Large intestine (tissue), 3 donors: ENCODE results near the gene LOC128125822.

Source experiments
- DNase-seq, 2 donors: peaks; one replicate each; pipeline versions ENCODE4 v3.0.0 to v3.0.0-alpha.2; 2013
- H3K27ac ChIP-seq: one replicate; pipeline ENCODE4 v1.5.1; 2013; ENCODE audit warnings: low read length
- H3K27me3 ChIP-seq: 2 replicates; pipeline ENCODE4 v1.6.1; 2013; ENCODE audit warnings: low read length; ENCODE audit not compliant: control insufficient read depth, insufficient read depth
- H3K36me3 ChIP-seq: 2 replicates; pipeline ENCODE4 v1.6.1; 2013; ENCODE audit warnings: low read length; ENCODE audit not compliant: control insufficient read depth, insufficient read depth
- H3K4me1 ChIP-seq: one replicate; pipeline ENCODE4 v1.6.1; 2013; ENCODE audit warnings: low read length; ENCODE audit not compliant: control insufficient read depth, insufficient read depth
- H3K4me3 ChIP-seq: one replicate; pipeline ENCODE4 v1.5.1; 2013; ENCODE audit warnings: low read length
- H3K9me3 ChIP-seq: one replicate; pipeline ENCODE4 v1.6.1; 2013; ENCODE audit warnings: mild to moderate bottlenecking, low read depth, low read length, moderate library complexity; ENCODE audit not compliant: control insufficient read depth
- WGBS: methylation state at CpG from one replicate; pipeline ENCODE4 v1.1.5; 2013; ENCODE audit warnings: low lambda C conversion rate; ENCODE audit not compliant: insufficient coverage; 5-methylcytosine and 5-hydroxymethylcytosine counted together

The LOC128125822 gene

DNA sequence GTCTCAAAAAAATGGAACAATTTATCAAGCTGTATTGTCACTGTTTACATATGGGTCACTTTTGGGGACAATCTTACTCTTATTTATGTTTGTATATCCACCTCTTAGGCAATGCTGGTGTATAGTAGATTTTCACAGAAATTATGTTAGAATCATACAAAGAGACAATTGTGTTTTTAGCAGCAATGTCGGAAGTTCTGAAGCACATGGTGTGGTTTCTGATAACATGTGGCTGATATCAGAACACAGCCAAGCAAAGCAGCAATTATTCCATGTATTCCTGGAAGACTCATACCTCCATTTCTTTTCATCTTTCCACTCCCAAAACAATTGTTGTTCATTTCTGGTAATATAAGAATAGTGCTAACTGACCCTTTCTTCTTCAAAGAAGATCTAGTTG lies 17.5 kb upstream of the LOC128125822 start:
- Histone ChIP-seq H3K4me1 (peaks cover 3% of the 10 kb centered on the region), H3K27ac (no peak overlapping the region), H3K27me3 (no peaks in the 10 kb centered on the region), H3K4me3 (no peak overlapping the region), H3K9me3 (no peaks in the 10 kb centered on the region), H3K36me3 (no peaks in the 10 kb centered on the region)
- DNase-seq, result no peak
- no CpG with 5 or more reads among the region's 1 CpG for WGBS

DNA sequence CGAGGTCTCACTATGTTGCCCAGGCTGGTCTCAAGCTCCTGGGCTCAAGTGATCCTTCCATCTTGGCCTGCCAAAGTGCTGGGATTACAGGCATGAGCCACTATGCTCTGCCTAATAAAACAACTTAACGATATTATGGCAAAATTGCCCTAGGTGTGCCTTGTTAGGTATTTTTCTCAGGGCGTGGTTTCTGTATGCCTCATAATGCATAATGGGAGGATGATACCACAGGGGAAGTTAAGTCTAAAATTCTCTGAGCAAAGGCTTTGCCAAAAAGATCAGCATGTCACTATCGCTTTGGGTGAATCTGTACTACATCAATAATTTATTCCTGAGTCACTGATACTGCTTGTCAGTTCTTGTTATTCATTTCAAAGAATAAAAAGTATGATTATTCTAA lies 15.9 kb upstream of the LOC128125822 start:
- Histone ChIP-seq H3K4me1 (peaks cover 3% of the 10 kb centered on the region), H3K9me3 (no peaks in the 10 kb centered on the region), H3K36me3 (no peaks in the 10 kb centered on the region), H3K27me3 (no peaks in the 10 kb centered on the region), H3K27ac (no peak overlapping the region), H3K4me3 (no peak overlapping the region)
- no peak for DNase-seq
- WGBS, result no CpG with 5 or more reads among the region's 4 CpGs

DNA sequence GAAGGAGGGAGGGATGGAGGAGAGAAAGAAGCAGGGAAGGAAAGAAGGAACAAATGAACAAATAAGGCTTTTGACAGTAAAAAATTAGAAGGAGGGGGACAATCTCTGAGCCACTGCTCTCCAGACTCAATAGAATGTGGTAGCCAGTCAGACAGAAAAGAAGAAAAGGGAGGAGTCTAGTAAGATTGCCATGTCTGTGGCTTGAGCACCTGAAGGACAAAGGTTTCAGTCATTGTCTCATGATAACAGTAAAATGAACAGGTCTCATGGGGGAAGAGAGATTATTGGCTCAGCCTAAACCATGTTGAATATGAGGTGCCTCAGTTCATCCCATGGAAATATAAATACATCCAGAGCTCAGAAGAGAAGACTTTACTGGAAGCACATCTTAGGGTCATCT lies 14.0 kb upstream of the LOC128125822 start:
- H3K27me3 ChIP-seq, result no peaks in the 10 kb centered on the region
- peaks cover 3% of the 10 kb centered on the region for H3K4me1 ChIP-seq
- H3K4me3 ChIP-seq, result no peak overlapping the region
- DNase-seq, result peak; percentile 42 to 74
- H3K9me3 ChIP-seq, result no peaks in the 10 kb centered on the region
- no peaks in the 10 kb centered on the region for H3K36me3 ChIP-seq
- peak overlapping the region; percentile 12 for H3K27ac ChIP-seq

DNA sequence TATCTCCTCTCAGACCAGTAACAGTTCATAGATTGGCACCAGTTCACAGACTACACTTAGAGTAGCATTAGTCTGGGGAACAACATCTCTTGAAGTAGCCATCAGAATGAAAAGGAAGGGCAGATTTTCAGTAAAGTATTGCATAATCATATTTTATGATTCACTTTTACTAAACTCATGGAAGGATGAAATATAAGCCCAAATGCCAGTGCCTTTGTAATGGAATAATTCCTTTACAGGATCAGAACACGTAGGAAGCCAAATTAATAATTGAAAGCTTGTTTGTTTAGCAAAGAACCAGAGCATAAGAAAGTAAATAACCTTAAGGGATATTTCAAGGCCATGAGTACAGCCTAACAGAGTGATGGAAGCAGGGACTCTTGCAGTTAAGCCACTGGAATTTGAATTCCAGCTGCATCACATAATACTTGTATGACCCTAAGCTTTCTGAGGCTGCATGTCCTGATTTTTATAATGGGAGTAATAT lies 11.4 kb upstream of the LOC128125822 start:
- DNase-seq, result no peak
- Histone ChIP-seq H3K36me3 (no peaks in the 10 kb centered on the region), H3K4me1 (peaks cover 11% of the 10 kb centered on the region), H3K9me3 (no peaks in the 10 kb centered on the region), H3K27me3 (no peaks in the 10 kb centered on the region), H3K27ac (no peak overlapping the region), H3K4me3 (no peak overlapping the region)
- WGBS, result 60% methylated on average over 1 of the region's 1 CpG

DNA sequence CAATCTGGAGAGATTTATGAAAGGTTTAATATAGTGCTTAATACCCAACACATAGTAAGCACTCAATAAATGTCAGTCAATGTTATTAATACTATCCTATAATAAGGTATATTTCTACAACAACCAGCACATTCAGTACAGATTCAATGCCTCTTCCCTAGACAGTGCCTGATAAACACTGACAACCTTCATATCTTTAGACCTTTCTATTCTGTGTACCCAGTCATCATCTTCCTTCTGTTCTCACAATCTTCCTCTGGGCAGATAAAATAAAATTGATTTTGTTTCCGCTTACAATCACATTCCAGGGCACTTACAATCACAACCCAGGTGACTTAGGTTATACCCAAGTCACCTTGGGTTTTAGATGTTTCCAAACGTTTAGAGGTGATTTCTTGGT lies 11.0 kb upstream of the LOC128125822 start:
- Histone ChIP-seq H3K27me3 (no peaks in the 10 kb centered on the region), H3K9me3 (no peaks in the 10 kb centered on the region), H3K36me3 (no peaks in the 10 kb centered on the region), H3K27ac (no peak overlapping the region), H3K4me3 (no peak overlapping the region), H3K4me1 (peaks cover 16% of the 10 kb centered on the region)
- DNase-seq, result no peak
- no CpG with 5 or more reads among the region's 2 CpGs for WGBS

DNA sequence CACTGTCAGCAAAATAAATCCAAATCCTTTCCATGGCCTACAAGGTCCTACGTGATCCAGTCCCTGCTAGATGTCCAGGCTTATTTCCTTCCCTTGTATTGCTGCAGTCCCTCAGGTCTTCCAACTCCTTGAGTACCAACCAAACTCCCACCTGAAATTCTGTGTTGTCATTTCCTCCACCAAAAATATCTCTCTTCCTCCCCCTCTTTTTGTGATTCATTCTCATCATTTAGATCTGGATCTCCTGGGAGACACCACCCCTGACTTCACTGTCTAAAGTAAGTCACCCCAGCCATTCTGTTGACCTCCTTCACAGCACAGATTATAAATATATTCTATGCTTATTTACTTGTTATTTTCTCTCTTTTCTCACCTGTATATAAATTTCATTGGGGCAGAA lies 9.0 kb upstream of the LOC128125822 start:
- Histone ChIP-seq H3K4me1 (peaks cover 21% of the 10 kb centered on the region), H3K9me3 (no peaks in the 10 kb centered on the region), H3K4me3 (no peak overlapping the region), H3K27me3 (no peaks in the 10 kb centered on the region), H3K36me3 (no peaks in the 10 kb centered on the region), H3K27ac (no peak overlapping the region)
- no peak for DNase-seq
- whole genome bisulfite sequencing, result 100% methylated on average over 1 of the region's 1 CpG

DNA sequence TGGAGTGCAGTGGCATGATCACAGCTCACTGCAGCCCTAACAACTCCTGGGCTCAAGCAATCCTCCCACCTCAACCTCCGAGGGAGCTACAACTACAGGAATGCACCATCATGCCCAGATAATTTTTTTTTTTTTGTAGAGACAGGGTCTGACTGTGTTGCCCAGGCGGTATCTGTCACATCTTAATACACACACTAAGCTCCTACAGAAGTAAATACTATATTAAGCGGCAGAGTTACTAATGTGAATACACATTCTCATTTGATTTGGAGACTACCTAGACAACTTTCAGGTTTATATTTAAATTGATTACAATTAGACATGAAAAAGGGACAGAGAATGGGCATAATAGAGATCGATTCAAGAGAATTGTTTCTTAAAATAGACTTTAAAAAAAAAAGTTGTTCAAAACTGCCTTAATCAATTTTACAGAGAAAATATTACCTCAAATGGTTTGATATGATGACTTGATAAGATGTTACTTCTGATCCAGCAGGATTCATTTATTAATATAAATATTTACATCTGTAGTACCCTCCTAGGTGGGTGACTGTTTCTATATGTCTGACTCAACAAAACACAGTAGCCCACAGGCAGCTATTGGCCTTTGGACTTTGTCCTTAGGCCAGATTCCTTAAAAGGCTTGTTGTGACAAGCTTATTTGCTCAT lies 7.1 kb upstream of the LOC128125822 start:
- Histone ChIP-seq H3K27me3 (no peaks in the 10 kb centered on the region), H3K27ac (no peak overlapping the region), H3K9me3 (no peaks in the 10 kb centered on the region), H3K4me3 (no peak overlapping the region), H3K36me3 (no peaks in the 10 kb centered on the region), H3K4me1 (peaks cover 28% of the 10 kb centered on the region)
- peak; percentile 72 to 84 for DNase-seq
- 100% methylated on average over 1 of the region's 4 CpGs for WGBS

DNA sequence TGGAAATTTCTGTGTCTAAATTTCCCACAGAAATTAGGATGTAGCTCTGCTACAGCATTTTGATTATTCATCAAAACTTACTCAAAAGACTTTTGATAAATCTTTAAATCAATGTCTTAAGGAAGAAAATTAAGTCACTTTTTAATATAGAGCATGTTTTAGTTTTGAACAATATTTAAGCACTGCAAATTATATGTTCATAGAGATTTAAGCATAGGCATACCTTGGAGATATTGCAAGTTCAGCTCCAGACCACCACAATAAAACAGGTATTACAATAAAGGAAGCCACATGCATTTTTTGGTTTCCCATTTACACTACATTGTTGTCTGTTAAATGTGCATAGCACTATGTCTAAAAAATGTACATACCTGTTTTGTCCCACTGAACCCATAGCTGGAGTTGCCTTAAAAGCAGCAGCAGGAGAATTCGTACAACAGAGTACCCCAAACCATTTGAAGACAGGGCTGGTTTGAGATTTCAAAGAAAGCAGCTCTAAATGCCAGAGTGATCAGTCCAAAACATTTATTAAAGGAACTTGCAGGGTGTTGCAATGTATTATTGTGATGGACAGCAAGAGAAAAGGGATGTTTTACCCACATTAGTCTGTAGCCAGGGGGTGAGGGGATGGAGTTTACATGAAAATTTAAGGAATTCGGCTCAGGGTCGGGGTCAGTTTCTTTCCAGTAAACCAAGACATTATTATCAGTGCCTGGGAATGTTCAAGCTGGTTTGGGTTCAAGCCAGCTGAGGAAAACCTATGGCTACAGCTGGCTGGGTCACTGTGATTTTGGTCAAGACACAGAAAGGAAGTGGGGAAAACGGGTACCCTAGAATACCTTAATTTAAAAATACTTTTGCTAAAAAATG lies 6.3 kb upstream of the LOC128125822 start:
- no peak overlapping the region for H3K4me3 ChIP-seq
- DNase-seq, result no peak
- no peaks in the 10 kb centered on the region for H3K9me3 ChIP-seq
- WGBS, result 80% methylated on average over 1 of the region's 4 CpGs
- H3K36me3 ChIP-seq, result no peaks in the 10 kb centered on the region
- peaks cover 30% of the 10 kb centered on the region for H3K4me1 ChIP-seq
- no peaks in the 10 kb centered on the region for H3K27me3 ChIP-seq
- no peak overlapping the region for H3K27ac ChIP-seq

DNA sequence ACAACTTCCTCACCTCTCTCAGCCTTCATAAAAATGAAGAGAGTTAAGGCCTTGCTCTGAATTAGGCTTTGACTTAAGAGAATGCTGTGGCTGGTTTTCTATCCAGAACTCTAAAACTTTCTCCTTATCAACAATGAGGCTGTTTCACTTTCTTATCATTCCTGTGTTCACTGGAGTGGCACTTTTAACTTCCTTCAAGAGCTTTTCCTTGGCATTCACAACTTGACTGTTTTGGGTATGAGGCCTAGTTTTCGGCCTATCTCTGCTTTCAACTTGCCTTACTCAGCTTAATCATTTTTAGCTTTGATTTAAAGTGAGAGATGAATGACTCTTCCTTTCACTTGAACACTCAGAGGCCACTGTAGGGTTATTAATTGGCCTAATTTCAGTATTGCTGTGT lies 4.3 kb upstream of the LOC128125822 start:
- H3K27me3 ChIP-seq, result no peaks in the 10 kb centered on the region
- DNase-seq, result peak in 1 of 2 donors; percentile 32
- H3K4me3 ChIP-seq, result no peak overlapping the region
- H3K27ac ChIP-seq, result no peak overlapping the region
- H3K36me3 ChIP-seq, result no peaks in the 10 kb centered on the region
- H3K9me3 ChIP-seq, result no peaks in the 10 kb centered on the region
- WGBS, result no CpG with 5 or more reads among the region's 1 CpG
- peaks cover 34% of the 10 kb centered on the region for H3K4me1 ChIP-seq

DNA sequence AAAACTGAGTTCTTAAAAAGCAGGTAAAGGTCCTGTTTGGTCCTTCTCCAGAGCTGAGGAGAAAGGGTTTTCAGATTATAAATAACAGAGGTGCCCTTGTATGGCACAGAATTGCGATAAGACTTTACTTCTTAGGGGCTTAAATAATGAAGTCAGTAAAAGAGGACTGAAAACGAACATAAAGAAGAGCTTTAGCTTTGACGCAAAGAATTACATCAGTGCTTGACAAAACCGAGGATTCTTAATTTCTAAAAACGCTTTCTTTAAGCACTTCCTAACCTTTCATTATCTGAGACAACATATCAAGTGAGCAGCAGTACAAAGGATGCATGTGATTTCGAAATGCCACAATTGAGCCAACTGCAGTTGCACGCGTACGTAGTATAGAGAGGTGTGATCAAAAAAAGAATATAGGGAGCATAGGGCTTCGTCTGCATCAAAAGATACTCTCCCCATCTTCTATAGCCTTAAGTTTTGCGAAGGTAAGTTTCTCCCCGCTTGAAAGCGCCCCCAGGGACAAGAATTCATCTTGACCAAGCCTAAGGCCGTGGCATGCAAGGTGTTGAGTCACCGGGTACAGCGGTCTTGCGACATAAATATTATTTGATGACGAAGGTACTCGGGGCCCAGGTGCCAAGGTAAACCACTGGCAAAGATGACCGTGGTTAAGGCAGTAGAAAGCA lies 778 bp upstream of the LOC128125822 start:
- WGBS, result no CpG with 5 or more reads among the region's 20 CpGs
- peaks cover 21% of the 10 kb centered on the region for H3K4me1 ChIP-seq
- peak; percentile 80 to 94 for DNase-seq

More for the DNA sequence above, 778 bp upstream of the LOC128125822 start:
- no peaks in the 10 kb centered on the region for H3K9me3 ChIP-seq
- peak overlapping the region; percentile 100 for H3K27ac ChIP-seq
- H3K36me3 ChIP-seq, result peaks cover 4% of the 10 kb centered on the region
- peak overlapping the region; percentile 71 for H3K4me3 ChIP-seq
- H3K27me3 ChIP-seq, result no peaks in the 10 kb centered on the region
